Measurements from ENCODE around the gene KLF13.

- TF ChIP-seq CTCF (IDR thresholded peaks at IDR 0.05) (no peak), POLR2AphosphoS5 (IDR thresholded peaks at IDR 0.05; ENCODE audit: low read depth, low read length) (no peak), REST (IDR thresholded peaks at IDR 0.05; ENCODE audit: insufficient read depth in 1 of 2, low read depth in 2 of 2, low read length in 1 of 2) (no peak), SIN3A (IDR thresholded peaks at IDR 0.05; ENCODE audit: borderline replicate concordance, insufficient read depth, low read depth, low read length) (no peak)
Observed at GRCh38 chr15:31332020-31332680, 5.5 kb downstream of the KLF13 start.
